ENCODE measurements around the gene WFDC10A.
"Not testable (repeated sequence)": the region's sequence is repeated elsewhere in the genome, so short reads cannot be mapped to it uniquely, and the experiment has no call there.

WFDC10A gene

DNA sequence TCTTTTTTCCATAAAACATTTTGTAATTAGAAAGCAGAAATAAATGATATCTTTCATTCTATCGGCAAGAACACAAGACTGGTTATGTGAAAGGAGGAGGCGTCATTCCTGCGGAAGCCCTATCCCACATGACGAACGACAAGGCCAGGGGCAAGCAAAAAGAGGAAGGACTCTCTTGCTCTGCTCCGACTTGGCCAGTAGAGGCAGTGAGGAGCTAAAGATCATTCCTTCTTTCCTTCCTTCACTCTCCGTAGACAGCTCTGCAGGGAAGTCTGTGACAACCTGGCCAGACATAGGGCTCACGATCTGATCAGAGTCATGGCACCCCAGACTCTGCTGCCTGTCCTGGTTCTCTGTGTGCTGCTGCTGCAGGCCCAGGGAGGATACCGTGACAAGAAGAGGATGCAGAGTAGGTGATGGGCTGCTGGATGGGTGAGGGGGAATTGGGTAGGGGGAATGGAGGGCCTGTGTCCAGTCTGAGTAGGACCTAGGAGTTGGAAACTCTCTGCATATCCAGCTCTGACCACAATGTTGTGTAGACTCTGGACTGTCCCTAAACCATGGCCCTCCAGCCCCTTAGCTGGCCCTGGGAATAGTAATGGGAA lies at the start of gene WFDC10A:
Gene WFDC10A (plus strand): TSS at position 244 of the 605 bp plus-strand sequence. CDS start 75 bp downstream, at position 319.
- H3K9me3 Mint-ChIP-seq = no peaks in the 10 kb centered on the region
- H3K4me1 Mint-ChIP-seq (ENCODE audit: low read depth) = peaks cover 1% of the 10 kb centered on the region
- peak; percentile 8 for DNase-seq (ENCODE audit: low spot score)
- H3K27me3 Mint-ChIP-seq (ENCODE audit: low read depth) = peaks cover 4% of the 10 kb centered on the region
- no peaks in the 10 kb centered on the region for H3K36me3 Mint-ChIP-seq (ENCODE audit: low read depth)
- no peak within 1 kb of the TSS for H3K4me3 Mint-ChIP-seq
- H3K27ac Mint-ChIP-seq = no peak within 1 kb of the TSS

DNA sequence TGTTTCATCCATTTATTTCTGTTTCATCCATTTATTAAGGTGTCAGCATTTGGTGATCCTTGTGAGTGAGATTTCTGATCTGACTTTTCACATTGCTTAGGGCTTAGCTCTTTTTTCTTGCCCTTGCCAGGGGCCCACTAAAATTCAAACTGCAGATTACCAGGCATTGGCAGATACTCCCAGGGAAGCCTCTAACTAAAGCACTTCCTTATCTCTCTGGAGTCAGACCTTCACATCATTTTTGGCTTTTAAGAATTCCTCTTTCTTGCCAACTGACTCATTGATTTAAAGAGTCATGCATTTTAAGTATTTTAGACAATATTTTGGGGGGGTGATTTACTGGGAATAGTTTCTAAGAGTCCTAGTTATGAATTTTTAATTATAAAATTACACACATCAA lies 47.8 kb upstream of the WFDC10A start:
- peaks cover 18% of the 10 kb centered on the region for H3K27me3 Mint-ChIP-seq (ENCODE audit: low read depth)
- no peaks in the 10 kb centered on the region for H3K4me1 Mint-ChIP-seq (ENCODE audit: low read depth)
- no peak overlapping the region for H3K4me3 Mint-ChIP-seq
- no peak for DNase-seq (ENCODE audit: low spot score)
- H3K36me3 Mint-ChIP-seq (ENCODE audit: low read depth) = no peaks in the 10 kb centered on the region
- H3K27ac Mint-ChIP-seq = no peak overlapping the region
- H3K9me3 Mint-ChIP-seq = no peaks in the 10 kb centered on the region

DNA sequence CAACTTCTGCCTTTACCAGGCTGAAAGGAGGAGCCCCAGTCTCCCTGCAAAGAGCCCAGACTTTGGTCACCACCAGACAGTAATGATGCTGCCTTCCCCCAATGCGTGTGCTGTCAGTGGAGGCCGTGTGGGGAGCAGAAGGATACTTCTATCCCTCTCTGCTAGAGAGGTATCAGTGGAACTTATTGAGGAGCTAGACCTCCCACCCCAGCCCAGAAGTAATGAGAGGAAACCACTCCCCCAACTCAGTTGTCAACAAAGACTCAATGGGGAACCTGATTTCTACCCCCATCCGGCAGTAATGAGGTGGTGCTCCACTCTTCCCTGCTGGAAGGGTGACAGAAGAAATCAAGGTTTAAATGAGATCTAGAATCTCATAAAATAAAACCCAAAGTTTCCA lies 46.0 kb upstream of the WFDC10A start:
- no peak overlapping the region for H3K27ac Mint-ChIP-seq
- no peaks in the 10 kb centered on the region for H3K4me1 Mint-ChIP-seq (ENCODE audit: low read depth)
- no peaks in the 10 kb centered on the region for H3K9me3 Mint-ChIP-seq
- H3K27me3 Mint-ChIP-seq (ENCODE audit: low read depth) = peaks cover 18% of the 10 kb centered on the region
- DNase-seq (ENCODE audit: low spot score) = no peak
- no peak overlapping the region for H3K4me3 Mint-ChIP-seq
- H3K36me3 Mint-ChIP-seq (ENCODE audit: low read depth) = no peaks in the 10 kb centered on the region

DNA sequence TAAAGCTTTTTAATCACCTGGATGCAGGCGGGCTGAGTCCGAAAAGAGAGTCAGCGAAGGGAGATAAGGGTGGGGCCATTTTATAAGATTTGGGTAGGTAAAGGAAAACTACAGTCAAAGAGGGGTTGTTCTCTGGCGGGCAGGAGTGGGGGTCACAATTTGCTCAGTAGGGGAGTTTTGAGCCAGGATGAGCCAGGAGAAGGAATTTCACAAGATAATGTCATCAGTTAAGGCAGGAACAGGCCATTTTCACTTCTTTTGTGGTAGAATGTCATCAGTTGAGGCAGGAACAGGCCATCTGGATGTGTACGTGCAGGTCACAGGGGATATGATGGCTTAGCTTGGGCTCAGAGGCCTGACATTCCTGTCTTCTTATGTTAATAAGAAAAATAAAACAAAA lies 45.2 kb upstream of the WFDC10A start:
- H3K36me3 Mint-ChIP-seq (ENCODE audit: low read depth); H3K27ac Mint-ChIP-seq; H3K4me3 Mint-ChIP-seq; H3K9me3 Mint-ChIP-seq; H3K4me1 Mint-ChIP-seq (ENCODE audit: low read depth); DNase-seq (ENCODE audit: low spot score): not testable (repeated sequence)
- H3K27me3 Mint-ChIP-seq (ENCODE audit: low read depth) = peaks cover 17% of the 10 kb centered on the region

DNA sequence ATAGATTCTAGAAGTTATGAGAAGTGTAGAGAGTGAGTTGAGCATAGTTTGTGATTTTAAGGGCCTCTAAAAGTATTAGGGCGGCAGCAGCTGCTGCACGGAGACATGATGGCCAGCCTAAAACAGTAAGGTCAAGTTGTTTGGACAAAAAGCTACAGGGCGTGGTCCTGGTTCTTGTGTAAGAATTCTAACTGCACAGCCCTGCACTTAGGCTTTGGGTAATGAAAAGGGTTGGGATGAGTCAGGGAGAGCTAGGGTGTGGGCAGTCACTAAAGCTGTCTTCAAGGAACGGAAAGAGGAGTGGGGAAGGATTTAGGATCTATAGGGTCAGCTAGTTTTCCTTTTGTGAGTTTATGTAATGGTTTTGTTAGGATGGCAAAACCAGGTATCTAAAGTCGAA lies 43.6 kb upstream of the WFDC10A start:
- H3K9me3 Mint-ChIP-seq = not testable (repeated sequence)

DNA sequence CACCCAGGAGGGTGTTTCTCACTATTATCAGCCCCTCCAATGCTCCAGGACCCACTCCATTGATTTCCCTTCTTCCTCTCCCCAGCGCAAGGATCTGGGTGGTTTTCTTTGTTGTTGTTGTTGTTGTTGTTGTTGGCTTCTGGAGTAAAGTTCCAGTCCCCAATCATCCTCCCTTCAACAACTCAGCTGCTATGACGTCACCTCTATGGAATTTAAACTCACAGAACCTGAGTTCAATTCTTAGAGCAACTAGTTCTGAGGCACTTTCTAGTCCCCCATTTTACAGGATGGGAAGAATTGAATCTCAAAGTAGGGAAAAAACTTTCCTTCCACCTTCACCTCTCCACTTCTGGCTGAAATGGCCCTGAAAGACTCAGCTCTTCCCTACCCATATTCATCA lies 40.7 kb upstream of the WFDC10A start:
- Mint-ChIP-seq H3K27me3 (ENCODE audit: low read depth) (peaks cover 16% of the 10 kb centered on the region), H3K36me3 (ENCODE audit: low read depth) (no peaks in the 10 kb centered on the region), H3K9me3 (no peaks in the 10 kb centered on the region), H3K27ac (no peak overlapping the region), H3K4me3 (no peak overlapping the region), H3K4me1 (ENCODE audit: low read depth) (no peaks in the 10 kb centered on the region)
- no peak for DNase-seq (ENCODE audit: low spot score)

More for the DNA sequence above, 43.6 kb upstream of the WFDC10A start:
- H3K36me3 Mint-ChIP-seq (ENCODE audit: low read depth); DNase-seq (ENCODE audit: low spot score); H3K4me1 Mint-ChIP-seq (ENCODE audit: low read depth); H3K27ac Mint-ChIP-seq; H3K4me3 Mint-ChIP-seq: not testable (repeated sequence)
- peaks cover 15% of the 10 kb centered on the region for H3K27me3 Mint-ChIP-seq (ENCODE audit: low read depth)

DNA sequence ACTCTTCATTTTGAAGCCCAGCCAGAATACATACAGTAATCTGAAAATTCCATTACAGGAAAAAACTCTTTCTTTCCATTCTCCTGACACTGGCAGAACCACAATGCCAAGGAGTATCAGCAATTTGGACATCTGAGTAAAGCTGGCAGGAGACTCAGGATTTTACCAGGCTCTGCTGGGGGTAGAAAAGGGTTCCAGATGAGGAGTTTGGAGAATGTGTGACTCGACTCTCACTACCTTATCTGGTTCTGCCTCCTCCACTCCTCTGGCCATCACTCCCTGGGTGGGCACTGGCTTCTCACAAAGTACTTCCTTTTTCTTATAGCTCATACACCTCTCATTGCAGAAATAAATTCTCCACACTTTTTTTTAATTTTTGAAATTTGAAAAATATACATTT lies 39.8 kb upstream of the WFDC10A start:
- no peak for DNase-seq (ENCODE audit: low spot score)
- H3K27me3 Mint-ChIP-seq (ENCODE audit: low read depth) = peaks cover 21% of the 10 kb centered on the region
- H3K27ac Mint-ChIP-seq = no peak overlapping the region
- H3K4me3 Mint-ChIP-seq = no peak overlapping the region
- no peaks in the 10 kb centered on the region for H3K9me3 Mint-ChIP-seq
- no peaks in the 10 kb centered on the region for H3K4me1 Mint-ChIP-seq (ENCODE audit: low read depth)
- H3K36me3 Mint-ChIP-seq (ENCODE audit: low read depth) = no peaks in the 10 kb centered on the region

DNA sequence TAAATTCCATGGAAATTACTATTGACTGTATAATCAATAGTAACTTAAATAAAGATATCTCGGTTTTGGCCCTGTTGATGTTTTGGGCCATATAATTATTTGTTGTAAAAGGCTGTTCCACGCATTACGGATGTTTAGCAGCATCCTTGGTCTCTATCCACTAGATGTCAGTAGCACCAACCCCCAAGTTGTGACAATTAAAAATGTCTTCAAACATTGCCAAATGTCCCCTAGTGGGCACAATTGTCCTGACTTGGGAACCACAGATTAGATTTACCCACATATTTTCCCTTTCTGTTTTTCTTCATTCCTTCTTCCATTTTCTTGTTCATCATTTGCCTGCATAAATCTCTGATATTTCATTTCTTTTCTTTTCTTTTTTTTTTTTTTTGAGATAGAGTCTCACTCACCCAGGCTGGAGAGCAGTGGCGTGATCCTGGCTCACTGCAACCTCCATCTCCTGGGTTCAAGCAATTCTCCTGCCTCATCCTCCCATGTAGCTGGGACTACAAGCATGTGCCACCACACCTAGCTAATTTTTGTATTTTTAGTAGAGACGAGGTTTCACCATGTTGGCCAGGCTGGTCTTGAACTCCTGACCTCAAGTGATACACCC lies 36.9 kb upstream of the WFDC10A start:
- Mint-ChIP-seq H3K27me3 (ENCODE audit: low read depth) (peaks cover 21% of the 10 kb centered on the region), H3K36me3 (ENCODE audit: low read depth) (no peaks in the 10 kb centered on the region), H3K4me3 (no peak overlapping the region), H3K4me1 (ENCODE audit: low read depth) (no peaks in the 10 kb centered on the region), H3K27ac (no peak overlapping the region), H3K9me3 (no peaks in the 10 kb centered on the region)
- DNase-seq (ENCODE audit: low spot score) = peak; percentile 10

DNA sequence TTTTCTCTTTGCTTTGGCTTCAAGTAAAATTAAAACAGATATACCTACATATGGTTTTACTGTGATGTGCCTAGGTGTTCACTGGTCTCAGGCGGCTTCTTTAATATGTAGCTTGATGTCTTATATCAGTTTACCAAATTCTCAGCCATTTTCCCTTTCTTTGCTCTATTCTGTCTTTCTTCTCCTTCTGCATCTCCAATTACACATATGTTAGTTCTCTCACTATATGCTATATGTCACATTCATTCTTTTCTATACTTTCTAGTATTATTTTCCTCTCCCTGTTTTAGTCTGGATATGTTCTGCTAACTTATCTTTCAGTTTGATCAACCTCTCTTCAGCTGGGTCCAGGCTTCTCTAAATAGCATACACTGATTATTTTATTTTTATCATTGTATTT lies 36.0 kb upstream of the WFDC10A start:
- peaks cover 21% of the 10 kb centered on the region for H3K27me3 Mint-ChIP-seq (ENCODE audit: low read depth)
- H3K4me1 Mint-ChIP-seq (ENCODE audit: low read depth) = no peaks in the 10 kb centered on the region
- no peaks in the 10 kb centered on the region for H3K9me3 Mint-ChIP-seq
- no peak overlapping the region for H3K27ac Mint-ChIP-seq
- H3K36me3 Mint-ChIP-seq (ENCODE audit: low read depth) = no peaks in the 10 kb centered on the region
- no peak for DNase-seq (ENCODE audit: low spot score)
- no peak overlapping the region for H3K4me3 Mint-ChIP-seq

DNA sequence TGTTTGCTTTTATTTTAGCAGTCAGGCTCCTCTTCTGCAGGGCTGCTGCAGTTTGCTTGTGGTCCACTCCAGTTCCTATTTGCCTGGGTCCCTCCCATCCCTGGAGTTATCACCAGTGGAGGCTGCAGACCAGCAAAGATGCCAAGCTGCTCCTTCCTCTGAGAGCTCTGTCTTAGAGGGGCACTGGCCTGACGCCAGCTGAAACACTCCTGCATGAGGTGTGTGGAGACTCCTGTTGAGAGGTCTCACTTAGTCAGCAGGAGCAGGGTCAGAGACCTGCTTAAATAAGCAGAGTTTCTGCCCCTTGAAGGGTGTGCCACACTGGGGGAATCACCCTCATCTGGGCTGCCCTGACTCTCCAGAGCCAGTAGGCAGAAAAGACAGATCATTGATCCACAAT lies 34.3 kb upstream of the WFDC10A start:
- DNase-seq (ENCODE audit: low spot score) = no peak
- Mint-ChIP-seq H3K9me3 (no peaks in the 10 kb centered on the region), H3K36me3 (ENCODE audit: low read depth) (no peaks in the 10 kb centered on the region), H3K27me3 (ENCODE audit: low read depth) (peaks cover 15% of the 10 kb centered on the region), H3K27ac (no peak overlapping the region), H3K4me3 (no peak overlapping the region), H3K4me1 (ENCODE audit: low read depth) (no peaks in the 10 kb centered on the region)

DNA sequence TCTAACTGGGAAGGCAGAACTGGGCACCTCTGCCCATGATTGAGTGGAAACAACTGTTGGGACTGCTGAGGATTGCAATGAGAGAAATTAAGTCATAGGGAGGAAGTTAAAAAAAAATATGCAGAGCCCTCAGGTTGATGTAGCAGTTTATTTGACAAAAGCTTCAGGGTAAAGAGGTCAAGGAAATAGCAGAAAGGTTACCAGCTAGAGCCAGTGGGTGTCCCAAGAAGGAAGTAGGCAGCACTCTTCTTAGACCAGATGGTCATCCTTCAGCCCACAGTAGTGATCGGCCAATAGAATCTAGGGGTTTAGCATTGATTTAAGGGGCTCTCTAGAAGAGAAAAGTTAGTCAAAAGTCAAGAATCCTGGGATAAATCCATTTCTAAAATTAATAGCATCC lies 21.7 kb upstream of the WFDC10A start:
- Mint-ChIP-seq H3K27ac (no peak overlapping the region), H3K27me3 (ENCODE audit: low read depth) (peaks cover 6% of the 10 kb centered on the region), H3K4me1 (ENCODE audit: low read depth) (peaks cover 7% of the 10 kb centered on the region), H3K36me3 (ENCODE audit: low read depth) (no peaks in the 10 kb centered on the region), H3K4me3 (no peak overlapping the region), H3K9me3 (peaks cover 27% of the 10 kb centered on the region)
- DNase-seq (ENCODE audit: low spot score) = no peak

DNA sequence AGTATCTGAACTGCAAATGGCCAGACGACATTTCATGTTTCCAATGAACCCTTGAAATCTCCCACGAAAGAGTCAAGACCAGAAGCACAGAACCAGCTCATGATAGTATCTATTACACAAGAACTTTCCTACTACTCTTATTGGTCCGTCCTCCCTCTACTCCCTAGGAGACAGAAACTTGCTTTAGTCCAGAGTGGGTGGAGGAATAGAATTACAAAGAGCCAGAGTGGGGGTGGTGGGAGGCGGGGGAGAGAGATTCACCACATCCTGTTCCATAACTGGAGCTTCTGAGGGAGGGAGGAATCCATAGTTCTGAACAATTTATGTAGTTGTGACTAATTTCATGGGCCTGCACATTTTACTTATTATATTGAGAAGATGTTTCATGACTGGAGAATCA lies 18.5 kb upstream of the WFDC10A start:
- Mint-ChIP-seq H3K27me3 (ENCODE audit: low read depth) (no peaks in the 10 kb centered on the region), H3K4me1 (ENCODE audit: low read depth) (peaks cover 6% of the 10 kb centered on the region), H3K4me3 (no peak overlapping the region), H3K27ac (no peak overlapping the region), H3K9me3 (peaks cover 21% of the 10 kb centered on the region), H3K36me3 (ENCODE audit: low read depth) (no peaks in the 10 kb centered on the region)
- DNase-seq (ENCODE audit: low spot score) = peak; percentile 62

DNA sequence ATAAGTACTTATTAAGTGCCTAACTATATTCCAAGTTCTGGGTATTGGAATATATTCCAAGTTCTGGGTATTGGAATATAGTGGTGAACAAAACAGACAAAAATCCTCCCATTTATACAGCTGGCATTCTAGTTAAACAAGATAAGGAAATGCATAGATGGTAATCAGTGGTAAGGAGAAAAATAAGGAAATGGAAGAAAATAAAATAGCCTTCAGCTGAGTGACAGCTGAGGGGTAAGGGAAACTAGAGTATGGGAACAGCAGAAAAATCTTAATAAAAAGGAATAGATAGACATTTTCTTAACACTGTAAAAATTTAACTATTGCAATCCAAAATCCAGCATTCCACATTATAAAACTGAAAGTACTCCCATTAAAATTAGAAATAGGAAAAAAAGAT lies 17.2 kb upstream of the WFDC10A start:
- H3K9me3 Mint-ChIP-seq = peaks cover 14% of the 10 kb centered on the region
- no peak overlapping the region for H3K27ac Mint-ChIP-seq
- H3K36me3 Mint-ChIP-seq (ENCODE audit: low read depth) = no peaks in the 10 kb centered on the region
- DNase-seq (ENCODE audit: low spot score) = no peak
- no peak overlapping the region for H3K4me3 Mint-ChIP-seq
- H3K4me1 Mint-ChIP-seq (ENCODE audit: low read depth) = peaks cover 4% of the 10 kb centered on the region
- H3K27me3 Mint-ChIP-seq (ENCODE audit: low read depth) = no peaks in the 10 kb centered on the region

DNA sequence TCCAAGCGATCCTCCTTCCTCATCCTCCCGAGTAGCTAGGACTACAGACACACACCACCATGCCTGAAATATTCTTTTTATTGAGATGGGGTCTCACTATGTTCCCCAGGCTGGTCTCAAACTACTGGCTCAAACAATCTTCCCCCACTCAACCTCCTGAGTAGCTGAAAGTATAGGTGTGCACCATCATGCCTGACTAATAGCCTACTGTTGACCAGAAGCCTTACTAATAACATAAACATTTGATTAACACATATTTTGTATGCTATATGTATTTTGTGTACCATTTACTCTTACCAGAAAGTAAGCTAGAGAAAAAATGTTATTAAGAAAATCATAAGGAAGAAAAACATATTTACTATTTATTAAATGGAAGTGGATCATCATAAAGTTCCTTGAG lies 11.9 kb upstream of the WFDC10A start:
- no peak for DNase-seq (ENCODE audit: low spot score)
- Mint-ChIP-seq H3K4me1 (ENCODE audit: low read depth) (no peaks in the 10 kb centered on the region), H3K9me3 (no peaks in the 10 kb centered on the region), H3K27ac (no peak overlapping the region), H3K4me3 (no peak overlapping the region), H3K36me3 (ENCODE audit: low read depth) (no peaks in the 10 kb centered on the region), H3K27me3 (ENCODE audit: low read depth) (peaks cover 4% of the 10 kb centered on the region)

DNA sequence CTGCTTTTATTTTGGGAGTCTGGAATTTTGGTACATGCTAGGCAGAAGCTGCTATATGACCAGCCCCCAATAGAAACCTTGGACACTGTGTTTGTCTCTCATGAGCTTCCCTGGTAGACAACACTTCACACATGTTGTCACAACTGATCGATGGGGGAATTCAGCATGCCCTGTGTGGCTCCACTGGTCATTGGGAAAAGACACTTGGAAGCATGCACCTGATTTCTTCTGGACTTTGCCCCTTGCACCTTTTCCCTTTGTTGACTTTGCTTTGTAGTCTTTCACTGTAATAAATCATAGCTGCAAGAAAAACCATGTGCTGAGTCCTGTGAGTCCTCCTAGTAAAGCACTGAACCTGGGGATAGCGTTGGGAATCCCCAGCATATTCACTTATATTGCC lies 7.9 kb upstream of the WFDC10A start:
- Mint-ChIP-seq H3K9me3 (no peaks in the 10 kb centered on the region), H3K4me1 (ENCODE audit: low read depth) (no peaks in the 10 kb centered on the region), H3K27ac (no peak overlapping the region), H3K27me3 (ENCODE audit: low read depth) (peaks cover 4% of the 10 kb centered on the region), H3K4me3 (no peak overlapping the region), H3K36me3 (ENCODE audit: low read depth) (no peaks in the 10 kb centered on the region)
- DNase-seq (ENCODE audit: low spot score) = no peak
